ENCODE data around the gene MT1A.

The MT1A gene

GRCh38 chr16:56632156-56632847 lies 6.2 kb upstream of the MT1A start, which contains the start of gene MT1M:
Gene MT1M (plus strand): TSS chr16:56632659. CDS start chr16:56632732, 73 bp downstream.
- TF ChIP-seq CTCF (conservative IDR thresholded peaks at IDR 0.05; ENCODE audit: low read length): no peak
- no peak for DNase-seq (ENCODE audit: low read depth)
- peak within 1 kb of the TSS; percentile 60 for H3K4me3 ChIP-seq (ENCODE audit: low read length)

GRCh38 chr16:56632848-56633365 lies 5.6 kb upstream of the MT1A start:
- no peak for TF ChIP-seq CTCF (conservative IDR thresholded peaks at IDR 0.05; ENCODE audit: low read length)
- H3K4me3 ChIP-seq (ENCODE audit: low read length): peak overlapping the region; percentile 60

GRCh38 chr16:56633535-56633934 lies 4.9 kb upstream of the MT1A start:
- no peak overlapping the region for H3K4me3 ChIP-seq (ENCODE audit: low read length)
- TF ChIP-seq CTCF (conservative IDR thresholded peaks at IDR 0.05; ENCODE audit: low read length): no peak
- DNase-seq (ENCODE audit: low read depth): no peak

More at GRCh38 chr16:56632848-56633365, 5.6 kb upstream of the MT1A start:
- no peak for DNase-seq (ENCODE audit: low read depth)

- TF ChIP-seq CTCF (conservative IDR thresholded peaks at IDR 0.05; ENCODE audit: low read length): no peak
- no peak for DNase-seq (ENCODE audit: low read depth)
- H3K4me3 ChIP-seq (ENCODE audit: low read length): no peak overlapping the region
Observed at GRCh38 chr16:56634715-56635440, 3.6 kb upstream of the MT1A start.

- no peak overlapping the region for H3K4me3 ChIP-seq (ENCODE audit: low read length)
- TF ChIP-seq CTCF (conservative IDR thresholded peaks at IDR 0.05; ENCODE audit: low read length): no peak
Observed at GRCh38 chr16:56635441-56635967, 3.0 kb upstream of the MT1A start.

GRCh38 chr16:56636616-56637413 lies 1.7 kb upstream of the MT1A start:
- no peak for TF ChIP-seq CTCF (conservative IDR thresholded peaks at IDR 0.05; ENCODE audit: low read length)
- no peak for DNase-seq (ENCODE audit: low read depth)
- no peak overlapping the region for H3K4me3 ChIP-seq (ENCODE audit: low read length)

More at GRCh38 chr16:56635441-56635967, 3.0 kb upstream of the MT1A start:
- no peak for DNase-seq (ENCODE audit: low read depth)
